Activated gamma-delta T cell treated with Interleukin-2 at 50 U/mL for 16 hours (primary cell): ENCODE measurements around the gene C2.
"Not testable (repeated sequence)": the region's sequence is repeated elsewhere in the genome, so short reads cannot be mapped to it uniquely, and the experiment has no call there.

Experiments
- DNase-seq: peaks from one replicate; pipeline ENCODE4 v3.0.0-alpha.2; 2020

The C2 gene

GRCh38 chr6:31981744-31982143, 54.2 kb downstream of the C2 start, which contains the start of gene C4A:
TSS of gene C4A (plus strand) at chr6:31982057. CDS start at chr6:31982108, 51 bp downstream.
- not testable (repeated sequence) for DNase-seq

GRCh38 chr6:31989363-31989762, 61.8 kb downstream of the C2 start:
- not testable (repeated sequence) for DNase-seq

- DNase-seq: not testable (repeated sequence)
These were observed 66.9 kb downstream of the C2 start for GRCh38 chr6:31994421-31994820.
